Activated naive CD4-positive, alpha-beta T cell treated with anti-CD3 and anti-CD28 coated beads, Interleukin-2, amount 10 ng/mL, durations not matched to agents 7 days and 5 days (primary cell): ENCODE data around the gene DNAJC25.
"Not testable (repeated sequence)": the region's sequence is repeated elsewhere in the genome, so short reads cannot be mapped to it uniquely, and the experiment has no call there.

Experiments used
- CTCF ChIA-PET: fragments of 350-600 bp; sonication (Branson Sonifier 250); formaldehyde crosslinking; loops from one replicate; lab custom pipeline; 2021; ENCODE audit warnings: antibody characterized with exemption; lab: Charles Lee
- DNase-seq: peaks from one replicate; pipeline ENCODE4 v3.0.0-alpha.2; 2020
- H3K27ac Mint-ChIP-seq: one replicate; pipeline ENCODE4 v1.8.0; 2021; ENCODE audit warnings: mild to moderate bottlenecking, moderate library complexity, mixed read lengths
- H3K27me3 Mint-ChIP-seq: one replicate; pipeline ENCODE4 v1.8.0; 2021; ENCODE audit warnings: mild to moderate bottlenecking, mixed read lengths
- H3K36me3 Mint-ChIP-seq: one replicate; pipeline ENCODE4 v1.8.0; 2021; ENCODE audit warnings: mixed read lengths
- H3K4me1 Mint-ChIP-seq: one replicate; pipeline ENCODE4 v1.8.0; 2021; ENCODE audit warnings: mixed read lengths
- H3K4me3 Mint-ChIP-seq: one replicate; pipeline ENCODE4 v1.8.0; 2021; ENCODE audit warnings: mild to moderate bottlenecking, moderate library complexity, mixed read lengths
- H3K9me3 Mint-ChIP-seq: one replicate; pipeline ENCODE4 v1.8.0; 2021; ENCODE audit warnings: mixed read lengths

The DNAJC25 gene

GRCh38 chr9:111610149-111610548 is 21.0 kb upstream of the DNAJC25 start:
- no peaks in the 10 kb centered on the region for H3K9me3 Mint-ChIP-seq
- no peak overlapping the region for H3K4me3 Mint-ChIP-seq
- DNase-seq: no peak
- H3K36me3 Mint-ChIP-seq: no peaks in the 10 kb centered on the region
- CTCF ChIA-PET: interaction anchor here (1.4 kb wide), 1 partner anchor 11 kb away, joined by 4 read pairs; no protein-coding TSS in a partner anchor
- H3K27me3 Mint-ChIP-seq: peaks cover 41% of the 10 kb centered on the region
- no peaks in the 10 kb centered on the region for H3K4me1 Mint-ChIP-seq
- no peak overlapping the region for H3K27ac Mint-ChIP-seq

GRCh38 chr9:111610845-111611244 is 20.3 kb upstream of the DNAJC25 start:
- no peaks in the 10 kb centered on the region for H3K9me3 Mint-ChIP-seq
- no peaks in the 10 kb centered on the region for H3K4me1 Mint-ChIP-seq
- H3K27ac Mint-ChIP-seq: no peak overlapping the region
- H3K27me3 Mint-ChIP-seq: peaks cover 41% of the 10 kb centered on the region
- DNase-seq: no peak
- H3K4me3 Mint-ChIP-seq: no peak overlapping the region
- CTCF ChIA-PET: interaction anchor here (1.0 kb wide), 1 partner anchor 10 kb away, joined by 4 read pairs; no protein-coding TSS in a partner anchor
- no peaks in the 10 kb centered on the region for H3K36me3 Mint-ChIP-seq

- Mint-ChIP-seq H3K4me3 (no peak overlapping the region), H3K27me3 (peaks cover 26% of the 10 kb centered on the region), H3K4me1 (no peaks in the 10 kb centered on the region), H3K36me3 (no peaks in the 10 kb centered on the region), H3K9me3 (no peaks in the 10 kb centered on the region), H3K27ac (no peak overlapping the region)
- DNase-seq: no peak
- CTCF ChIA-PET: interaction anchor here (0.6 to 1.4 kb wide), 3 partner anchors 8 to 18 kb away, joined by 3 read pairs; no protein-coding TSS in a partner anchor
Measured at GRCh38 chr9:111613436-111614040, 17.6 kb upstream of the DNAJC25 start.

GRCh38 chr9:111615928-111616327 is 15.2 kb upstream of the DNAJC25 start:
- no peaks in the 10 kb centered on the region for H3K9me3 Mint-ChIP-seq
- H3K27me3 Mint-ChIP-seq: peaks cover 16% of the 10 kb centered on the region
- CTCF ChIA-PET: interaction anchor here (1.0 to 1.1 kb wide), 2 partner anchors 18 to 501 kb away, joined by 4 read pairs; no protein-coding TSS in a partner anchor
- H3K36me3 Mint-ChIP-seq: no peaks in the 10 kb centered on the region
- no peak overlapping the region for H3K4me3 Mint-ChIP-seq
- H3K27ac Mint-ChIP-seq: no peak overlapping the region
- no peak for DNase-seq
- H3K4me1 Mint-ChIP-seq: no peaks in the 10 kb centered on the region

GRCh38 chr9:111617349-111617748 is 13.8 kb upstream of the DNAJC25 start:
- CTCF ChIA-PET, H3K4me3 Mint-ChIP-seq, H3K9me3 Mint-ChIP-seq, H3K36me3 Mint-ChIP-seq, H3K27ac Mint-ChIP-seq, DNase-seq, H3K4me1 Mint-ChIP-seq: not testable (repeated sequence)
- peaks cover 20% of the 10 kb centered on the region for H3K27me3 Mint-ChIP-seq

GRCh38 chr9:111621895-111622480 is 9.1 kb upstream of the DNAJC25 start:
- CTCF ChIA-PET: interaction anchor here (0.8 to 1.4 kb wide), 6 partner anchors 9 to 26 kb away, joined by 3 to 4 read pairs (median 4); no protein-coding TSS in a partner anchor
- H3K27me3 Mint-ChIP-seq: peaks cover 17% of the 10 kb centered on the region
- no peak overlapping the region for H3K27ac Mint-ChIP-seq
- no peak overlapping the region for H3K4me3 Mint-ChIP-seq
- H3K36me3 Mint-ChIP-seq: no peaks in the 10 kb centered on the region
- peak; percentile 45 for DNase-seq
- H3K9me3 Mint-ChIP-seq: no peaks in the 10 kb centered on the region
- no peaks in the 10 kb centered on the region for H3K4me1 Mint-ChIP-seq

- CTCF ChIA-PET: no interaction called here
- no peak for DNase-seq
- H3K36me3 Mint-ChIP-seq: no peaks in the 10 kb centered on the region
Measured at GRCh38 chr9:111622626-111623025, 8.5 kb upstream of the DNAJC25 start.

GRCh38 chr9:111627260-111627963 is 3.7 kb upstream of the DNAJC25 start:
- no peaks in the 10 kb centered on the region for H3K36me3 Mint-ChIP-seq
- no peak overlapping the region for H3K27ac Mint-ChIP-seq
- no peak overlapping the region for H3K4me3 Mint-ChIP-seq
- no peak for DNase-seq
- no peaks in the 10 kb centered on the region for H3K9me3 Mint-ChIP-seq
- CTCF ChIA-PET: no interaction called here
- H3K4me1 Mint-ChIP-seq: peaks cover 18% of the 10 kb centered on the region
- peaks cover 7% of the 10 kb centered on the region for H3K27me3 Mint-ChIP-seq

More at GRCh38 chr9:111622626-111623025, 8.5 kb upstream of the DNAJC25 start:
- Mint-ChIP-seq H3K27me3 (peaks cover 17% of the 10 kb centered on the region), H3K4me3 (no peak overlapping the region), H3K4me1 (no peaks in the 10 kb centered on the region), H3K27ac (no peak overlapping the region), H3K9me3 (no peaks in the 10 kb centered on the region)

GRCh38 chr9:111628411-111628810 is 2.7 kb upstream of the DNAJC25 start:
- H3K27me3 Mint-ChIP-seq: peaks cover 7% of the 10 kb centered on the region
- no peak overlapping the region for H3K27ac Mint-ChIP-seq
- CTCF ChIA-PET: interaction anchor here (0.7 kb wide), 1 partner anchor 63 kb away, joined by 3 read pairs; no protein-coding TSS in a partner anchor
- H3K4me1 Mint-ChIP-seq: peaks cover 28% of the 10 kb centered on the region
- peaks cover 4% of the 10 kb centered on the region for H3K36me3 Mint-ChIP-seq
- no peaks in the 10 kb centered on the region for H3K9me3 Mint-ChIP-seq
- no peak for DNase-seq
- H3K4me3 Mint-ChIP-seq: no peak overlapping the region

GRCh38 chr9:111630182-111630963 is 761 bp upstream of the DNAJC25 start:
- Mint-ChIP-seq H3K4me3 (peak overlapping the region; percentile 96), H3K36me3 (peaks cover 13% of the 10 kb centered on the region), H3K27me3 (no peaks in the 10 kb centered on the region), H3K27ac (peak overlapping the region; percentile 89), H3K9me3 (no peaks in the 10 kb centered on the region), H3K4me1 (peaks cover 39% of the 10 kb centered on the region)
- peak; percentile 21 for DNase-seq
- CTCF ChIA-PET: interaction anchor here (0.6 to 1.5 kb wide), 4 partner anchors 14 to 137 kb away, joined by 3 to 9 read pairs (median 3); partner anchors contain the start of gene GNG10

- CTCF ChIA-PET: interaction anchor here (1.1 to 1.5 kb wide), 3 partner anchors 14 to 32 kb away, joined by 3 to 9 read pairs (median 3); partner anchors contain the start of gene GNG10
- H3K27me3 Mint-ChIP-seq: no peaks in the 10 kb centered on the region
- H3K4me3 Mint-ChIP-seq: peak overlapping the region; percentile 96
- no peak for DNase-seq
- H3K36me3 Mint-ChIP-seq: peaks cover 13% of the 10 kb centered on the region
- H3K9me3 Mint-ChIP-seq: no peaks in the 10 kb centered on the region
- H3K27ac Mint-ChIP-seq: peak overlapping the region; percentile 89
- peaks cover 41% of the 10 kb centered on the region for H3K4me1 Mint-ChIP-seq
Measured at GRCh38 chr9:111630964-111631213, 245 bp upstream of the DNAJC25 start.

- CTCF ChIA-PET: interaction anchor here (0.6 to 1.5 kb wide), 2 partner anchors 34 to 443 kb away, joined by 3 to 9 read pairs; no protein-coding TSS in a partner anchor
- Mint-ChIP-seq H3K27me3 (no peaks in the 10 kb centered on the region), H3K27ac (peak overlapping the region; percentile 83), H3K9me3 (no peaks in the 10 kb centered on the region), H3K4me3 (peak overlapping the region; percentile 96), H3K4me1 (peaks cover 44% of the 10 kb centered on the region), H3K36me3 (peaks cover 13% of the 10 kb centered on the region)
- no peak for DNase-seq
Measured at GRCh38 chr9:111632060-111632459, 926 bp downstream of the DNAJC25 start.

- CTCF ChIA-PET: interaction anchor here (0.6 kb wide), 1 partner anchor 442 kb away, joined by 3 read pairs; no protein-coding TSS in a partner anchor
- H3K27ac Mint-ChIP-seq: no peak overlapping the region
- DNase-seq: no peak
- no peaks in the 10 kb centered on the region for H3K27me3 Mint-ChIP-seq
- H3K4me3 Mint-ChIP-seq: peak overlapping the region; percentile 96
- peaks cover 13% of the 10 kb centered on the region for H3K36me3 Mint-ChIP-seq
- H3K4me1 Mint-ChIP-seq: peaks cover 44% of the 10 kb centered on the region
- H3K9me3 Mint-ChIP-seq: no peaks in the 10 kb centered on the region
Measured at GRCh38 chr9:111632695-111633388, 1.7 kb downstream of the DNAJC25 start.
